ENCODE results near the gene NFIX.

NFIX gene

GRCh38 chr19:13039211-13039789 is 44.0 kb downstream of the NFIX start:
- DNase-seq: no peak

DNA sequence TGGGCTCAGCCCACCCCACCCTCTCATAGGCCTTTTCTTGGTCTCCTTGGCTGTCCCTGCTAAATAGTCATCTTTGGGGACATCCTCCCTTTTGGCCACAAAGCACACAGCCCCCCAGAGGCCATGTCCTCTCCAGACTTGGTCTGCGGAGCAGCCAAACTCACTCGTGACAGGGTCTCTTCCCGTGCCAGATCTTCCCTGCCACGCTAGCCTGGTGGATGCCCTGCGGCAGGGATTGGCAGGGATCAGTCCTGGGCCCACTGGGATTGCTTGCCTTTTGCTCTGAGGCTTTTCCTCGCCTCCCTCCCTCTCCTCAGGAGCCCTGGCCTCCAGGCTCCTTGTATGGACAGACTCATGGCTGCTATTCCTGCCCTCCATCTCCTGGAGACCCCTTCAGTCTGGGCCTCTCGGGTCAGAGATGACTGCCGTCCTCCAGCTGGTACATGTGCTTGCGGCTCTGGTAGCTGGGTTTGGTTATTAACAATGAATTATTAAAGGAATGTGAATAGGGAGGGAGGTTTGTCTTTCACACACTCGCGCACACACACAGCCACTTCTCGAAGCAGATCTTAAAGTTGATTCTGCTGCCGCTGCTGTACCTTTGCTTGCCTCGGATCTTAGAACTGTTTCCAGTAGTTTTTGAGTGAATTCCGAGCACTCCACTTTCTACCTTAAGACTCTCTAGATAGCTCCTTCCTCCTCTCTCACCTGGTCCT is 45.1 kb downstream of the NFIX start:
- DNase-seq: no peak

GRCh38 chr19:13040948-13041292 is 45.6 kb downstream of the NFIX start:
- no peak for DNase-seq

DNA sequence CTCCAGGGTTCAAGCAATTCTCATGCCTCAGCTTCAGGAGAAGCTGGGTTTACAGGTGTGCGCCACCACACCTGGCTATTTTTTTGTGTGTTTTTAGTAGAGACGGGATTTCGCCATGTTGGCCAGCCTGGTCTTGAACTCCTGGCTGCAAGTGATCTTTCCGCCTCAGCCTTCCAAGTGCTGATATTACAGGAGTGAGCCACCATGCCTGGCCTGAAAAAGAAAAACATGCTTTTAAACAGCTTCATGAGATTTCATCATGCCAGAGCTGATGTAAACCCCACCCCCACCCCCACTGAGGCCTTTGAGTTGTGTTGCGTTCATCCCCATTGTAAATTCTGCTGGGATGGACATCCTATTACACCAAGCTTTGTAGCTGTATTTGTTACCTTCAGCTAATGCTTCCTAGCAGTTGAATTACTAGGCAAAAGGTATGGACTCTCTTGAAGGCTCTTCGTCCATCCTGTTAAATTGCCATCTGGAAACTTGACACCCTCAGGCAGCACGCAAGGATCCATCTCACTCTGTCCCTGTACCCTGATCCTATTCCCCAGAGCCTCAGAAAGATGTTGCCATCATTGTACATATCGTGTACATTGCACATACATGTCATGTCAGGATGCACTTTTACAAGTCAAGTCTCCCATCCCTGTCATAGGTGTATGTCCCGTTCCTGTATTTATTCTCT is 47.3 kb downstream of the NFIX start:
- DNase-seq: no peak

- no peak for DNase-seq
Measured at GRCh38 chr19:13043285-13043684, 48.0 kb downstream of the NFIX start.

DNA sequence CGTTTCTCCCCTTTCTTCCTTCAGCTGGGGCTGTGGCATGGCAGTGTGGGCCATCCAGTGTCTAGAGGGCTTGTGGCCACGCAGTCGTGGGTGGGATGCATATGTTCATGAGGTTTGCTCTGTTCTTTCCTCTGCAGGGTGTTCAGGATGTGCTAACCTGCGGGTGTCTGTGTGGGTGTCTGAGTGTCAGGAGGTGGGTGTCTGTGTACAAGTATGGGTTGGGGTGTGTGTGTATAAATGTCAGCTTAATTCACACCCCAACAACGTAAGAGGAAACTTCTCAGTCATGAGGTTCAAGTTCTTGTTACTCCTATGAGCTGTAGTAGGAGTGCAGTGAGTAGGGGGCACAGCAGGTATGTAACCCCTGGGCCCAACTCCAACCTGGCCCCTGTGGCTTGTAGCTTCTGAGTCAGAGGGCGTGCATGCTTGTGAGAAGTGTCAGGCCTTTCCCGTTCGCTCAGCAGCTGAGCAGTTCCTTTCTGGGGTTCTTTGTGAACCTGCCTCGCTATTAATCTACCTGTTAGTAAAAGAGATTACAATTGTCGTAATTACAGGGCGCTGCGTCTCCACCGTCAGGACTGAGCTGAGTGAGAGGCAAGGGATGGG is 49.1 kb downstream of the NFIX start:
- no peak for DNase-seq

- no peak for DNase-seq
Measured at GRCh38 chr19:13045812-13046211, 50.5 kb downstream of the NFIX start.

- DNase-seq: no peak
Measured at GRCh38 chr19:13047374-13047773, 52.1 kb downstream of the NFIX start.

DNA sequence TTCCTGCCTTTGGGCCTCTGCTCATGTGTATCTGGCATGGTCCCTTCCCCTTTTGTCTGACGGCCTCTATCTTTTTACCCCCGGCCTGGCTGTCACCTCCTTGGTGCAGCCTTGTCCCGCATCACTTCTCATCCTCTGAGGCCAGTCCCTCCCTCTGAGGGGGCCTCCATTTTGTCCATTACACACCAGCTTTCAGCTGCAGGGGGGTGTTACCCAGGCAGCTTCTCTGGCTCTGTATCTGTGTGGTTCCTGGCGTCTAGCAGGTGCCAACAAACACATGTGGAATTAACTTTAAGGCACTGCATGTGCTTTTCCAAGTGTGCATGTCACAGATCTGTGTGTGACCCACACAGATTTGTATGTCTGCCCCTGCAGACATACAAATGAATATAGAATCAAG is 55.0 kb downstream of the NFIX start:
- DNase-seq: no peak

DNA sequence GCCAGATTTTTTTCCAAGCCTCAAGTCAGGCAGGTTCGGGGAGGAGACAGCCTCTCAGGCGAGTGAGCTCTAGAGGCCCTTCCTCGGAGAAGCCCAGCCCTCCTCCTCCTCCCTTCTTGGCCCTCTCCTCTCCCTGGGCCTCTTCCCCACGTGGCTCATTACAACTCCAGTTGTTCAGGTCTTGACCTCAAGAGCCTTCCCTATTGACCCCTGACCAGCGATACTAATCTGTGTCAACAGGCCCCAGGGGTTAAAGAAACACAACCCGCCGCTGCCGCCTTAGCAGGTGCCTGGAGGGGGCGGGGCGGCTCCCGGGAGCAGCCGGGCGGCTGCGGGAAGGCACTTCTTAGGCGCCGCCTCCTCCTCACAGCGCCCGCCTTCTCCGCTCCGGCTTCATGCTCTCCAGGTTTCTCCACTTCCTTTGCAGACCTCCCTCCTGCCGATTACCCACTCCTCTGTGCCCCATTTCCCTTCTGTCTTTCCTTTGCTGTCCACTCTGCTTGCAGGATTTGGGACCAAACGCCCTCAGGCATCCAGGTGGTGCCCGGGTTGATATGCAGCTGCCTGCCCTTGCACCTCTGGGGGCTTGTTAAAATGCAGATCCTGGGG is 56.4 kb downstream of the NFIX start:
- no peak for DNase-seq

DNA sequence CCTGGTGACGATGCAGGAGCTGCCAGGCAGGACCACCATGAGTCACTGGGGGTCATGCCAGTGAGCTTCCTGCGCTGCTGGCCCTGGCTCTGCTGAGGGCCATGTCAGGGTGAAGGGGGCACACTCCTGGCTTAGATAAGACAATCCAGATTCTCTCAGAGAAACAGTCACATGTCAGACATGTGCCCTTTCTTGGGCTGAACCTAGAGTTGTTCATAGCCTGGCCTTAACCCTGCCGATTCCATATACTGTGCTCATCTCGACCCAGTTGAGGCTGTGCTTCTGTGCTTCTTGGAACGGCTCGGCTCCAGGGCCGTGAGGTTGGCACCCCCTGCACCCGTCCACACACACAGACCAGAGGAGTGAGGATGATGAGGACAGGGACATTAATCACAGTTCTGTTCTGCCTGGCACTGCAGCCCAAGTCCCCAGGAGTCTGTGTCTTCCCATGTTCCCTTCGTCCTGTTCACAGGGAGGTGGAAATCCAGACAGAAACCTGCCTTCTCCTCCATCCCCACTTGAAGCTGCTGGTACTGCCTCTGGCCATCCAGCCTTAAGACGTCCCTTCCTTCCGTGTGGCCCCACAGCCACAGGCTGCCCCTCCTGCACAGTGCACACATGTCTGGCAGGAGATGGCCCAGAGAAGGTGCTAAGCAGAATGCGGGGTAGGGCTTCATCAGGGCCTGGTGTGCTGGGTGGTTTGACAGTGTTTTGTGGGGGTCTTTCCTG is 57.3 kb downstream of the NFIX start:
- DNase-seq: no peak

- DNase-seq: no peak
Measured at GRCh38 chr19:13053238-13053637, 58.0 kb downstream of the NFIX start.

DNA sequence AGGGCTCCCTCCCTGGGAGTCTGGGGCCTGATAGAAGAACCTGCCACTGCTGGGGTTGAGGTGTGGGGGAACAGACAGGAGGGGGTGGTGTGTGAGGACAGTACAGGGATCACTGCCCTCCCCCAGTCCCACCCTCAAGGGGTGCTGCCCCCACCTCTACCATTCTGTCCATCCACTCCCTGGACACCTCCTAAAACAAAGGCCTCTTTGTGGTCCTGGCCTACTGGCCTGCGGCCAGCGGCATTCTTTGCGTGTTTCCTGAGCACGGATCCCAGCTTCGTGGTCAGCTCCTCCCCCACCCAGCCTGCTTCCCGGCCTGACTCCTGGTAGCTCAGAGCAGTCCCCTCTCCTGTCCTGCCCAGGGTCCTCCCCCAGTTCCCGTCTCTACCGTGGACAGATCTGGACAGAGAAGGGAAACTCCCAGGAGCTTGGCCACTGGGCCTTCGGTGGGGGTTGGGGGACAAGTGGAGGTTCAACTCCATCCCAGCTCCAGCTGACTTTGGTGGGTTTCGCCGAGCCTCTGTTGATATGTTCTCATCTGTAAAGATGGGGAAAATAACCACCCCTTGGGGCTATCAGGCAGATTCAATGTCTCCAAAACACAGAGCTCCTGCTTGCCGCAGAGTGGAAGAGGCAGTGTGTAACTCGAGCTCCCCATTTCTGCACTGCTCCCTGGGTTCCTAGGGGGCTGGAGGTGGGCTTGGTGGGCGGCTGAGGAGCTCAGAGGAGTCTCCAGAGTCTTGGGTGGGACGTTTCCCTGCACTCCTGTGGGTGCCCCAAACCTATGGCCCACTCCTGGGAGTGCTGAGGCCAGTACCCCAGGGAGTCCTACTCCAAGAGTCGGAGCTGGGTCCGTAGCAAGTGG is 58.7 kb downstream of the NFIX start:
- DNase-seq: no peak

DNA sequence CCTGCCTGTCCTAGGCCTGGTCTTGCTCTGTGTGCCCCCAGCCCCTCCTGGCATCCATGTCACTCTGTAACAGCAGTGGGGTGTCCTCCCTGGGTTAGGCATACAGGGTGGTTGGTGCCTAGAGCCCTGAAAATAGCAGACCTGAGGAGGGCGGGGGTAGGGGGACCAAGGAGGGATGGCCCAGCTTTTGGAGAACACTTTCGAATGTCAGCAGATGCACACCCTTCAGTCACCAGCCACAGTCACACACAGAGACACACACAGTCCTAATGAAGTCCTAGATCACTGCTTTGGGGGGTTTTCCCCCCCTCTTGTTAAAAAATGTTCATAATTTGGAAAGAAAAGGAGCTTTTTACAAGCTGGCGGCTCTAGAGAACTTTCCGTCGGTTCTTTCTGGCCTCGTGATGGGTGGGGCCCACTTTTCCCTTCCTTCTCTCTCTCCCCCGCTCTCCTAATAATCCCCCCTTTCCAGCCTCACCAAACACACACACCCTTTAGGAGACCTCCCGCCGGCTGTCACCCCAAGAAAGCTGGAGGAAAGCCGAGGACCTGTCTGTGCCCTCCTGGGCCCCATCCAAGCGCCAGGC is 59.4 kb downstream of the NFIX start:
- DNase-seq: no peak

DNA sequence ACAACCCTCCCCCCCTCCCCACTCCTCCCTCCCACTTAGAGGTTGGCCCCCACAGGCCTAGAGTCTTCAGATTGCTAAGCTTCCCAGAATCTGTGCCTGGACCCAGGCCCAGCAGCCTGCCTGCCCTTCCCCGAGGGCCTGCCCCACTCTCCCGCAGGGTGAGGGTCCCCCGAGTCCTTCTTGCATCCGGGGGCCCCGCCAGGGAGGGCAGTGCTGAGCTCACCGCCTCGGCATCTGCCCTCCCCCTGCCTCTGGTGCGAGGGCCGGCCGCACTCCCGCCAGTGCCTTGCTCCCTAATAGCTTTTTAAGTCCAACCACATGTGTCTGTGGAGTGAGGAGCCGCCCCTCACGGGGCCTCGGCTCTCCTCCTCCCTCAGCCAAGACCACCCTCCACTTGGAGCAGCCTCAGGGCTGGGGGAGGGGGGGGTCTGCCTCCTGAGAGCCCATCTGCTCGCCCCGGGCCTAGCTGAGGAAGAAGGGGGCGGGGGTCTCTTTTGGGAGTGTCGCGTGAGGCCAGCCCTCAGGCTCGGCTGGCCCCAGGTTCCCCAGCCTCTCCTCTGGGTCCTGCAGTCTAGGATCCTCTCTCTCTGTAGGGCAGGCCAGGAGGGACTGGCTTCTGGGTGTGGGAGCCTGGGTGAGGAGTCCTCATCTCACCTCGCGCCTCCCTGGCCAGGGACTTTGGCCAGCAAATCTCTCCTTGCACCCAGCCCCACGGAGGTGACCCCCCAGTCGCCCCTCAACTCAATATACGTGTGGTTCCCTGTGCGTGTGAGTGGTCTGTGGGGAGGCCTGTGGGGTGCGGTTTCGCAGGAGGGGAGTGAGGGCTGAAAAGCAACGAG is 60.2 kb downstream of the NFIX start:
- no peak for DNase-seq

DNA sequence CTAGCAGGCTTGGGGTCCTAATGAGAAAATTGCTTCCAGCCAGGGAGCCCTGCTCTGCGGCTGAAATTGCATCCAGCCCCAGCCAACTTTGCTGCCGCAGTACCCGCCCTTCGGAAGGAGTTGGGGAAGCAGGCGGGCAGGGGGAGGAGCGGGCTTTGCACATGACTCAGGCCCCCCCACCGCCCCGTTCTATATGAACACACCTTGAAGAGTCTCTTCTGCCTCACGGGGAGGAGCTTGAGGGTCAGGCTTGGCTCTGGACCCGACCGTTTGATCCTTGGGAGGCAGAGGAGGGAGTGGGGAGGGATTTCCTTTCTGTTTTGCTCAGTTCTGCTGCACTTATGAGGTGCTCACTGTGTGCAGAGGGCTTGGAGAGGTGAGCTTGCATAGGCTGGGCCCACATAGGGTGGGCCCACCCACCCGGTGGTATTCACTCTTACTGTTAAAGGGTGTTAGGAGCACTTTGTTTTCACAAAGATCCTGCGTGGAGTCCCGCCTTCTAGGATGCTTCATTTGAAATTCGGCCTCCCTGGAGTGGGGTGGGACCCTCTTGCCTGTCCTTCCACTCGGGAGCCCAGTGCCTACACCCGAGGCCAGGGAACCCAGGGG is 60.9 kb downstream of the NFIX start:
- no peak for DNase-seq

- DNase-seq: no peak
Measured at GRCh38 chr19:13057147-13057572, 61.9 kb downstream of the NFIX start.

DNA sequence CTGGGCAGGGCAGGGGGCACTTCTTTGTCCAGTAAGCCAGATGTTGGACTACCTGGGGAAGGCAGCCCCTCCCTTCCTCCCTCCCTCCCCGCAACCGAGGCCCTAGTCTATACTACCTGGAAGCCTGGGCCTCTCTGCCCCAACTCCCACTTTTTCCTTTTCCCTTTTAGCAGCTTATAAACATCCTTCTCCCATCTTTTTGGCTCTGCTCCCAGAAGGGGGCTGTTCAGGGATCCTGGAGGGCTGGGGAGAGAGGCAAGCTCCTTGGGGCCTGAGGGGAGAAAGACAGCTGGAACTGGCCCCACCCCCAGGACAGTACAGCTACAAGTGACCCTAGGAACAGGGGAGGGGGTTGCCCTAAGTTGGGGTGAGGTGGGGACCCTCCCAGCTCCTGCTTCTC is 62.5 kb downstream of the NFIX start:
- no peak for DNase-seq

- no peak for DNase-seq
Measured at GRCh38 chr19:13058951-13059660, 63.8 kb downstream of the NFIX start.

Measured in KG1 (cell line).